ENCODE results near the gene C11orf54.
"Not testable (repeated sequence)": the region's sequence is repeated elsewhere in the genome, so short reads cannot be mapped to it uniquely, and the experiment has no call there.

The C11orf54 gene

DNA sequence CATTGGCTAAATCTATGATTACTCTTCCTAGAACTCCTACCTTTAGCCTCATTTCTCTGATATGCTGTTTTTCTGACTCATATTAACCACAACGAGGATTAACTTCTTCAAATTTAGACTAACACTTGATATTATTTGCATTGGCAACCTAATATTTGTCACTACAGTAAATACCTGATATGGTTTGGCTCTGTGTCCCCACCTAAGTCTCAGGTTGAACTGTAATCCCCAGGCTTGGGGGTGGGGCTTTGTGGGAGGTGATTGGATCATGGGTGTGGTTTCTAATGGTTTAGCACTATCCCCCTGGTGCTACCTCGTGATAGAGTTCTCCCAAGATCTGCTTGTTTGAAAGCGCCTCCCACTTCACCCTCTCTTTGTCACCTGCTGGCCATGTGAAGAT lies 25.5 kb downstream of the C11orf54 start:
- no peak for DNase-seq (ENCODE audit: low spot score)

DNA sequence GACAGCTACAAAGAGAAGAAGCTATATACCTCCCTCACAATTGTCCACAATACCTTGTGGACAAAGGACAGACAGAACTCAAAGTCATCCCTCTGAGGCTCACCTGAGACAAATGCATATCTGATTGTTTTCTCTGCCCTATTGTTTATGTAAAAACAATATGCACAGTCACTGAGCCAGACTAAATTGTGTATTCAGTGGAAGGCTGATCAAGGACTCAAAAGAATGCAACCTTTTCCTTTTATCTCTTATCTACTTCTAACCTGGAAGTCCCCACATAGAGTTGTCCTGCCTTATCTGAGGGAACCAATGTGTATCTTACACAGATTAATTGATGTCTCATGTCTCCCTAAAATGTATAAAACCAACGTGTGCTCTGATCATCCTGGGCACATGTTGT lies 28.7 kb downstream of the C11orf54 start:
- no peak for DNase-seq (ENCODE audit: low spot score)

DNA sequence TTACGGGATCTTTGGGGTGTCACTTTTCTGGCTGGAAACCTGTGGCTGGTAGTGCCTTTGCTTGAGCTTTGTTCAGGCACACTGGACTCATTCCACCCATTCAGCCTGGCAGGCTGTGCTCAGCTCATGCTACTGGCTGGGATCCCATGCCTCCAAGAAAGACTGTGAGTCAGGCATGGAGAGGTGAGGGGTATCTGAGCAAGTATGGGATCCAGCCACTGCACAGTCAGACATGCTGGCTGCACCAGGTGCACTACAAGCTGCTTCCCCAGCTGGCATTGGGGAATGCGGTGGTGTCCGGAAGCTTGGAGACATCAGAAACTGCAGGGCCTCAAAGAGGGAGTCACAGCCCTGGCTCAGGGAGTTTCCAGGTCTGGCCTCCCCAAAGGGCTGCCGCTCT lies 30.7 kb downstream of the C11orf54 start:
- DNase-seq (ENCODE audit: low spot score): peak; percentile 15

DNA sequence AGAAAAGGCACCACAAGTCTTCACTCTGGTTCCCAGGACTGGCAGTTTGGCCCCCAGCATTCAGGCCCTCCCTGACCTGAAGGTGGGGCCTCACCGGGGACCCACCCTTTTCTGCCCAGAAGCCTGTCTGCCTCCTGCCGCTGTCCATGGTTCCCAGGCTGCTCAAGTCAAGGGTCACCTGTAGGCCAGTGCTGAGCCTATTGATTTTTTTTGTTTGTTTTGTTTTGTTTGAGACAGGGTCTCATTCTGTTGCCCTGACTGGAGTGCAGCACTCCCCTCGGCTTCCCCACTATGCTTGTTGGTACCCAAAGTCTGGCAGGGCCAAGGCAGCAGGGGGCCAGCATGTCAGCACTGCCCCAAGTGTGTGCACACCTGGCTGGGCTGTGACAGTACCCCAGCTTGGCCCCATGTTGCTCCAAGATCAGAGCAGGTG lies 31.6 kb downstream of the C11orf54 start:
- no peak for DNase-seq (ENCODE audit: low spot score)

DNA sequence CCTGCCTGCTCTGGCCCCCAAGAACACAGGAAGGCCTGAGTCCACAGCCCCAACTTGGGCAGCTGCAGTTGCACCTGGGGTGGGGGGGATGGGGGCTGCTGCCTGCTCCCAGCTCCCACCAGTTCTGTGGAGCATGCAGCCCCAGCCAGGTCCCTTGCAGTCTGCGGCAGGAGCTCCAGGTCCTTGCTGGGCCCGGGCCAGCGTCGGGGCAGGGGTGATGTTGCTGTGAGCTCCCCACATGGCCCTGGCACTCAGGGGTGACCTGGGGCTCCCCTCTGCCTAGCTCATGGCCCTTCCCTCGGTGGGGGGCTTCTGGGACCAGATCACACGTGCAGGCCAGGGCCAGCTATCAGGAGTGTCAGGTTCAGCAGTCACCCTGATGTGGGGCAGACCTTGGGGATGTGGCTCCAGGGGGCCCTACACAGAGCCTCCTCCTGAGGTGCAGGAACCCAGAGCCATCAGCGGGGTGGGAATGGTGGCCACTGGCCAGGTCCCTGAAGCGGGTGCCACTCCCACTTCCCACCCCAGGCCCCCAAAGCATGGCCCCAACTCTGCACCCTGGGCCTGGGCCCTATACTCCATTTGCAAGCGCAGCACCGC lies 32.2 kb downstream of the C11orf54 start:
- no peak for DNase-seq (ENCODE audit: low spot score)

DNA sequence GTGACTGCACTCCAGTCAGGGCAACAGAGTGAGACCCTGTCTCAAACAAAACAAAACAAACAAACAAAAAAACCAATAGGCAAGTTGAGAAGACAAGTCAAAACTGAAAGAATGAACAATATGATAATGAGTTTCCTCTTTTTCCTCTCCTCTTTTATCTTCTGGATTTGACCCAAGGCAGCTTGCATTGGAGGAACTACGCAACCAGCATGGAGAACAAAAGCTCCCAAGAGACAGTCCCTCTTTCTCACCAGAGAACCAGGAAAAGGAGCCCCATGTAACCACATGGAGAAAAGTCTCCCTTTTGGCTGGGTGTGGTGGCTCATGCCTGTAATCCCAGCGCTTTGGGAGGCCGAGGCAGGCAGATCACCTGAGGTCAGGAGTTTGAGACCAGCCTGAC lies 33.1 kb downstream of the C11orf54 start:
- not testable (repeated sequence) for DNase-seq (ENCODE audit: low spot score)

DNA sequence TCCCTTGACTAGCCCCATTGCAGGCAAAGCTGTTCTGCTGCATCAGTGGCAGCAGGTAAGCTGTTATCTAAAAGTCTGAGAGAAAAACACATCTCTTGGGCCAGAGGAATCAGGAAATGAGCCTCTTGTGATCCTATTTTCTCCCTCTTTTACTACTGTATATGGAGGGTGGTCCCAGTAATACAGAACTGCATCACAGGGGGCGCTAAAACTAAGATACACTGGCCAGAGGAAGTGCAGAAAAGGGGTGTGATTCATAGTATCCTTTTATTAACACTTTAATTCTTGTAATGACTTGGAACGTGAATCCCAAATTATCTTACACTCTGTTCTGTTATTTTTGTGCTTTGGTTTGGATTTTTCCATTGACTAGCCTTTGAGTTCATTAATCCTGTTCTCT lies 33.8 kb downstream of the C11orf54 start:
- no peak for DNase-seq (ENCODE audit: low spot score)

DNA sequence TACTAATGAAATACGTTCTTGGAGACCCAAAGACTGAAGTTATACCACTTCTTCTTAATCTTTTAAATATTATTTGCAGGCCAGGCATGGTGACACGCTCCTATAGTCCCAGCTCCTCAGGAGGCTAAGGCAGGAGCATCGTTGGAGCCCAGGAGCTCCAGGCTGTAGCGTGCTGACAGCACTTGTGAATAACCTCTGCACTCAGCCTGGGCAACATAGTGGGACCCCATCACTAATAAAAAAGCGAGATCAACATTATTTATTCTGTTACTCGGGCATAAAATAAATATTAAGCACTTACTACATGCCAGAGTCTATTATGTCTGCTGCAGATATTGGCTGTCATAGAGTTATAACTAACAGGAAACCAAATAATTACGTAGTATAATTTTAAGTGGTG lies 41.9 kb downstream of the C11orf54 start:
- no peak for DNase-seq (ENCODE audit: low spot score)

DNA sequence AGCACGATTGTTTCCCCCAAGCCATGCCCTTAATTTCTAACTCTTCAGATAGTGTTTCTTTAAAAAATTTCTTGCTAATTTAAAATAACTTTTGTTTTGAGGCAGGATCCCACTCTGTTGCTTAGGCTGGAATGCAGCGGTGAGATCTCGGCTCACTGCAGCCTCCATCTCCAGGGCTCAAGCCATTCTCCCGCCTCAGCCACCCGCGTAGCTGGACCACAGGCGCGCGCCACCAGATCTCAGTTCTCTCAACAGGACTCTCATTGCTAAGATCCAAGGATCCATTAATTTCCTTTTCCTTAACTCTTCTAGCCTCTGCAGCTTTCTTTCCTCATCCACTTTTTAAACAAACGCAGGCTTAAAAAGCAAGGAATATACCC lies 42.3 kb downstream of the C11orf54 start:
- no peak for DNase-seq (ENCODE audit: low spot score)

DNA sequence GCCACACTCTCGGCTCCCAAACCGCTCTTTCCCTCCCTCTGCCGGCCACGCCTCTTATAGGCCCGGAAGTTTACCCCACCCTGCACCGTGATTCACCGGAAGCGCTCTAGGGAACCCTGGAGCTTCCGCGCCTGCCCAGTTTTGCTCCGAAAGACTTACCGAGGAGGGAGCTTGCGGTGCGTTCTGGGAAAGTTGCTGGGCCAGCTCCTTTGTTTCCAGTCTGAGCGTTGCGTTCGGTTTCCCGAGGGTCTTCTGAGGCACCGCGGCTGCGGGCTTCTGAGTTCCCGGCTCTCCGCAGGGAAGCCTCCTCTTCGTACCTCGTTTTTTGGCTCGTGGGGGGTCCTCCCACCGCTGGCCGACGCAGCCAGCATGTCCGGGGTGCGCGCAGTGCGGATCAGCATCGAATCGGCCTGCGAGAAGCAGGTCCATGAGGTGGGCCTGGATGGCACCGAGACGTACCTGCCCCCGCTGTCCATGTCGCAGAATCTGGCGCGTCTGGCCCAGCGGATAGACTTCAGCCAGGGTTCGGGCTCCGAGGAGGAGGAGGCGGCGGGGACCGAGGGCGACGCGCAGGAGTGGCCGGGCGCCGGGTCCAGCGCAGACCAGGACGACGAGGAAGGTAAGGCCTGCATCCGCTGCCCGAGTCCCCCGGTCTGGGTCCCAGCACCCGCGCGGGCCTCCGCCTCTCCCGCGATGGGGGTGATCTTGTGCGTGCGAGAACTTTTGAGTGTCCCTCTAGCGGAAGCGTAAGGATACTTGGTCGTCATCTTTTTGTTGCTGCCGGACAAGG lies 42.9 kb downstream of the C11orf54 start, which contains the start of gene MED17:
TSS of gene MED17 (plus strand) at position 138 of the 790 bp plus-strand sequence. CDS start at position 370, 232 bp downstream.
- peak; percentile 94 for DNase-seq (ENCODE audit: low spot score)

DNA sequence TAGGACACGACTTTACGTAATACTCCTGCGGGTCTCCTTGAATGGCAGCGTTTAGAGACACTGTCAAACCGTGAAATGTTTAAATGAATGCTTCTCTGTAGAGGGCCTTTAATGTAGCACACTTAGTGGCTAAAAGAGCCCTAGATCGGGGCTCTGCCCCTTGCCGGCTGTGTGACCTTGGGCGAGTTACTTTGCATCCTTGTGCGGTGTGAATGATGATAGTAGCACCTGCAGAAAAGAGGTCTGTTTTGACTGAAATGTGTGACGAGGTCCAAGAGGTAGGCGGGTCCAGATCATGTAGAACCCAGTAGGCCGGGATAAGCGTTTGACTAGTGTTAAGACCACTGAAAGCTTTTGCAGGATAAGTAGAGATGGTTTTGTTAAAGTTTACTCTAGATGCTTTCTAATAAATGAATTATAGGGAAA lies 43.5 kb downstream of the C11orf54 start:
- DNase-seq (ENCODE audit: low spot score): no peak

DNA sequence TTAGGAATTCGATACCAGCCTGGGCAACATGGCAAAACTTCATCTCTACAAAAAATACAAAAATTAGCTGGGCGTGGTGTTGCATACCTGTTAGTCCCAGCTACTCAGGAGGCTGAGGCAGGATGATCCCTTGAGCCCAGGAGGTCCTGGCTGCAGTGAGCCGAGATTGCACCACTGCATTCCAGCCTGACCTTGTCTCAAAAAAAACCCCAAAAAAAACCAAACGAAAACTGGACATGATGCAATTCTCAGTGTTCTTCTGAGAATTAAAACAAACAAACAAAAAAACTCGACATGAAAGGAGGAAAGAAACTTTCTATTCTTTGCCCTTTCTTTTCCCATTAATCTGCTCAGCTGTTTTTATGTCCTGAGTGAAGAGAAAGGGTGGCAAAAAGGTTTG lies 50.0 kb downstream of the C11orf54 start:
- DNase-seq (ENCODE audit: low spot score): no peak

DNA sequence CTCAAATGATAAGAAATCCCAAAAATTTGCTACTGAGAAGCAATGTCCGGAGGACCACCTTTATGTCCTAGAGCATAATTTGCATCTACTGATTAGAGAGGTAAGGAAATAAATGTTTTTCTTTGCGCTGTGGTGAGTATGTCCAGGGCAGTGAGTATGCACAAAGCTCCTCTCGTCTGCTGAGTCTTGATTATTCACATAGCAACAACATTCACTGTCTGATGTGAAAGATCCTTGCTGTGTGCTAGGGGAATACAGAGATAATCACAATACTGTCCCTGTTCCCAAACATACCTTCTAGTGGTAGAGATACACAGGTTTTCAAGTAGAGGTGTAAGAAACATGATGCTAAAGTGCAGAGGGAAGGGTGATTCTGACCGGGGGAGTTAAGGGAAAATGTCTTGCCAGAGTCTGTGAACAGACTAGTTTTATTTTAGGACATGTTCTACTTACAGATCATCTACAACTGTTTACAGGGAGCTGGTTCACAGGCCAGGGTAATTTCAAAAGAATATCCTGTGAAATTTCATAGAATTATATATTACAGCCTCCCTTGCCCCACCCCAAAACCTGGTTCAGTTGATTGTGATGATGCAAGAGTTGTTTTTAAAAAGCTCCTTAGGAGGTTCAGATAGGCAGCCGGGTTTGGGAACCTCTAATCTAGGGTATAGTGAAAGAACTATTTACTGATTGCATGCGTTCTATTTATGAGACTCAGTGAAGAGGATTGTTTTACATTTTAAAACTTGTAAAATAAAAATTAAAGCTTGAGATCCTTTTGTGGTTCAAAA lies 55.2 kb downstream of the C11orf54 start:
- no peak for DNase-seq (ENCODE audit: low spot score)

DNA sequence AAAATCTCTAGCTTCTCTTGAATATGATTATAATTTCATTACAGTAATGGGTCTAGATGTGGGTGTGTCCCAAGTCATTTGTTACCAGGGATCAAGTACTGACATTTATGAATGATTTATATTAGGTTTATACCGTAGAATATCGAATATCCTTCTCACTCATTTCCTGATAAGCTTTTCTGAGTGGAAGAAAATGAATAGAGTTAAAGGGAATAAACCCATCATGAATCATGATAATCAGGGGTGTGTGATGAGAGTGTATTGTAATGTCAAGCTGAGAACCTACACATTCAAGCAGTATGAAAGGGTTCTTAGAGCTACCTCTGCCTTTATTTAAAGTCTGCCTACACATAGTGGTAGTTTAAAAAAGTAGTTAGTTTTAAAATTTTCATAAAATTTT lies 59.9 kb downstream of the C11orf54 start:
- no peak for DNase-seq (ENCODE audit: low spot score)

DNA sequence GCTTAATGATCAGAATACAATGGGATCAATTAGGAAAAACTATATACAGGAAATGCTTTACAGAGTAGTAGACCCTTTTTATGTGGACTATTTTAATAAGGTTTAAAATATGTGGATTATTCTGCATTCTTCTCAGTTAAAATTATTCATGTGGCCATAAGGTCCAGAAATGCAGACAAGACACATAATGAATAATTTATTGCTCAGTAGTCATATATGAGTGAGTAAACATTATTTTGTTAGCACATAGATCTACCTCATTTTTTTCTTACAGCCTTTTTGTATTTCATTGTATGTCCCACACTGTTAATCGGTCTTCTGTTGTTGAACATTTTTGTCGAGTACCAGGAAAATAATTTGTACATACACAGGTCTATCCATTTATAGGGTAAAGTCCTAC lies 63.4 kb downstream of the C11orf54 start:
- DNase-seq (ENCODE audit: low spot score): no peak

DNA sequence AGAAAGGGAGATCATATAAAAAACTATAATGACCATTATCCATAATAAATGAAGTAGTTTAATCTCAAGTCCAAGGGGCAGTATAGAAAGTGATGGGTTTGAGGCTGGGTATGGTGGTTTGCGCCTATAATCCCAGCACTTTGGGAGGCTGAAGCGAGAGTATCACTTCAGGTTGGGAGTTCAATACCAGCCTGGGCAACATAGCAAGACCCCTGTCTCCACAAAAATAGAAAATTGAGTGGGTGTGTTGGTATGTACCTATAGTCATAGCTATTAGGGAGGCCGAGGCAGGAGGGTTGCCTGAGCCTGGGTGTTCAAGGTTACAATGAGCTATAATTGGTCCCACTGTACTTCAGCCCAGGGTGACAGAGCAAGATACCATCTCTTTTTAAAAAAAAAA lies 66.5 kb downstream of the C11orf54 start:
- DNase-seq (ENCODE audit: low spot score): no peak

DNA sequence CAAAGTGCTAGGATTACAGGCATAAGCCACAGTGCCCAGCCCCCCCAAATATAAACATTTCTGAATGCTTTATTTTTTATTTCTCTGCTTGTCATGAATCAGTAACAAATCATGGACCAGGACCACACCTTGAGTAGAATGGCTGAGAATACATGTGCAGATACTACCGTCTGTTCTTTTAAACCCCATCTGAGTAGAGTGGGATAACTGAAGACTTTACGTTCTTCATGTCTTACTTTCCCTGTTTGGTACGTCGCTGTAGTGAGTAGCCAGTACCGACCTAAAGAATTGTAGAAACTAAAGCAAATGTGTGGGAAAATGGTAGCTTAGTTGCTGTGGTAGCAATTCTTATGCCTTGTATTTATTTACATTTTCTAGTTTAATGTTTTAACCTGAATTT lies 72.5 kb downstream of the C11orf54 start:
- DNase-seq (ENCODE audit: low spot score): no peak

Data from SW480 (cell line).